Right renal pelvis (tissue), 4 donors: ENCODE measurements around the gene FXN. TPM values are rescaled to one million over a fixed set of nuclear protein-coding genes. Genes with fewer than 3 reads are reported as not detected.
"Not testable (repeated sequence)": the region's sequence is repeated elsewhere in the genome, so short reads cannot be mapped to it uniquely, and the experiment has no call there.

Experiments used
- DNase-seq, 4 donors: peaks; one replicate each; pipeline ENCODE4 v3.0.0-alpha.2; 2013; ENCODE audit warnings: low read depth in 4 of 4, low spot score in 3 of 4, missing footprints in 1 of 4
- polyA plus RNA-seq, 4 donors: library from polyadenylated mRNA; unstranded; fragments of 120-200 nt; gene quantifications; one replicate each; pipeline ENCODE4 v1.2.1, GENCODE V29; 2013; ENCODE audit not compliant: insufficient read length in 4 of 4

Gene FXN
- polyA plus RNA-seq: 10 to 100 TPM; 20.1 to 22.4 (median 21.4) TPM

DNA sequence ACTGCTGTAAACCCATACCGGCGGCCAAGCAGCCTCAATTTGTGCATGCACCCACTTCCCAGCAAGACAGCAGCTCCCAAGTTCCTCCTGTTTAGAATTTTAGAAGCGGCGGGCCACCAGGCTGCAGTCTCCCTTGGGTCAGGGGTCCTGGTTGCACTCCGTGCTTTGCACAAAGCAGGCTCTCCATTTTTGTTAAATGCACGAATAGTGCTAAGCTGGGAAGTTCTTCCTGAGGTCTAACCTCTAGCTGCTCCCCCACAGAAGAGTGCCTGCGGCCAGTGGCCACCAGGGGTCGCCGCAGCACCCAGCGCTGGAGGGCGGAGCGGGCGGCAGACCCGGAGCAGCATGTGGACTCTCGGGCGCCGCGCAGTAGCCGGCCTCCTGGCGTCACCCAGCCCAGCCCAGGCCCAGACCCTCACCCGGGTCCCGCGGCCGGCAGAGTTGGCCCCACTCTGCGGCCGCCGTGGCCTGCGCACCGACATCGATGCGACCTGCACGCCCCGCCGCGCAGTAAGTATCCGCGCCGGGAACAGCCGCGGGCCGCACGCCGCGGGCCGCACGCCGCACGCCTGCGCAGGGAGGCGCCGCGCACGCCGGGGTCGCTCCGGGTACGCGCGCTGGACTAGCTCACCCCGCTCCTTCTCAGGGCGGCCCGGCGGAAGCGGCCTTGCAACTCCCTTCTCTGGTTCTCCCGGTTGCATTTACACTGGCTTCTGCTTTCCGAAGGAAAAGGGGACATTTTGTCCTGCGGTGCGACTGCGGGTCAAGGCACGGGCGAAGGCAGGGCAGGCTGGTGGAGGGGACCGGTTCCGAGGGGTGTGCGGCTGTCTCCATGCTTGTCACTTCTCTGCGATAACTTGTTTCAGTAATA, at the start of gene FXN:
TSS of gene FXN (plus strand) at position 315 of the 871 bp plus-strand sequence. CDS start at position 346, 31 bp downstream.
- peak; percentile 59 to 85 (median 64) for DNase-seq

DNA sequence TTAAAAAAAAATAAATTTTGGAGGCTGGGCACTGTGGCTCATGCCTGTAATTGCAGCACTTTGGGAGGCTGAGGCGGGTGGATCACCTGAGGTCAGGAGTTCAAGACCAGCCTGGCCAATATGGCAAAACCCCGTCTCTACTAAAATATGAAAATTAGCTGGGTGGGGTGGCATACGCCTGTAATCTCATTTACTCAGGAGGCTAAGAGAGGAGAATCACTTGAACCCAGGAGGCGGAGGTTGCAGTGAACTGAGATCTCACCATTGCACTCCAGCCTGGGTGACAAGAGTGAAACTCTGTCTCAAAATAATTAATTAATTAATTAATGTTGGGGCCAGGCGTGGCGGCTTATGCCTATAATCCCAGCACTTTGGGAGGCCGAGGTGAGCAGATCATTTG, 48.6 kb upstream of the FXN start:
- not testable (repeated sequence) for DNase-seq

DNA sequence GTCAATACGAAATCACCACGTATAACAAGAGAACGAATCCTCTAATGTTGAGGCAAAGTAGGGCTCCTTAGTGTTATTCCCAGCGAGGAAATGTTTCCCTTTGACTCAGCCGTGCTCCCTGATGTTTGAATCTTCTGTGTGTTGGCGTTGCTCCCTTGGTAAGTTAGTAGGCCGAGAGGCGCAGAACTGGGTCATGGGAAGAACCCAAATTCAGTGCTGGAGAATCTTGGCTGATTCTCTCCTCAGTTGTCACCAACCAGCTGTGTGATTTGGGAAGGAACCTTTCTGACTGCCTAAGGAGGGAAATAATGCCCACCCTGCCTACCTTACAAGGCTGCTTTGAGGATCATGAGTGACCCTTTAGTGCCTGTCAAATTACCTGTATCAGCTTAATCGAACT, 44.1 kb upstream of the FXN start:
- no peak for DNase-seq

DNA sequence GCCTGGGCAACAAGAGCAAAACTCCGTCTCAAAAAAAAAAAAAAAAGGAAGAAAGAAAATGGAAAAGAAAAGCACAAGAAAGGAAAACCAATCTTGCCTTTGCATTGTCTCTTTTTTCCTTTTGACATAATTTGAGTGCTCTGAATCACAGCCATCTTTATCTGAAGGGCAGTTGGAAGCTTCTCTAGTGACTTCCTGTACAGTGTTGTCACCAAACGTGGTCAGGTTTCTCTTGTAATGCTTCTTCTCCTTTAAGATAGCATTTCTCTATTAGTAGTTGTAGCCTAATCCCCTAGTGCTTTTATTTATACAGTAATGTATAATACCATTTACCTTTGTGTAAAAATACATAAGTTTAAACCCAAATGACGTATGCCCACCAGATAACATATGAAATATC, 39.8 kb upstream of the FXN start:
- no peak for DNase-seq

DNA sequence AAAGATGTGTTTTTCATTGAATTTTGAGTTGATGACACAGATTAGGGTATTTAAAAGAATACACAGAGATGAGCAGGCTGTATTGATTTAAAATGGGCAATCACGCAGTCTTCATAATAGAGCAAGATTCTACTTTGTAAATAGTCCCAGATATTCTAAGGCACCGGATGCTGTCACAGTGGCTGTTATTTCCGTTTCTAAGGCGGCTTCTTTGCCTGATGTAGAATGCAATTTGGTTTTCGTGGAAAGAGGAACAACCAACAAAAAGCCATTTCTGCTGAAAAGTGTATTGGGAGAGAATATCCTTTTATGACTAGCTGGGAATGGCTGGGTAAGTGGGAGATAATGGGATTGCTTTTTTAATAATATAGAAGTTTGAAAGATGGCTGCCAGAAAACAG, 39.1 kb upstream of the FXN start:
- no peak for DNase-seq

DNA sequence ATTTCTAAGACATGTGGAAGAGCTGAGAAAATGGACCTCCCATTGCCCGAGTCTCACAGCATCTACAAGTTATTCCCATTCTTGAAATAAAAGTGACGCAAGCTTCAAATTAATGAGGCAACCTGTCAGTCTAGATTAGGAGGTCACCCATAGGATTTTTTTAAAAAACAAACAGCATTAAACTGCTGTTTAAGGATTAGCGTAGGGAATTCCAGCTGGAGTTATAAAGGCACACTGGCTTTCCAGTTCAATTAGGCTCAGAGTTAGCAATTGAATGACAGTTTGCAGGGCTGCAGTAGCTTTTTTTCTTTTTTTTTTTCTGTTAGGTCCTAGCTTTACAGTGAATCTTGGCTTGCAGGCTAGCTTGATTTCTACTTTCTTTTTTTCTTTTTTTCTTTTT, 37.9 kb upstream of the FXN start:
- DNase-seq: no peak

DNA sequence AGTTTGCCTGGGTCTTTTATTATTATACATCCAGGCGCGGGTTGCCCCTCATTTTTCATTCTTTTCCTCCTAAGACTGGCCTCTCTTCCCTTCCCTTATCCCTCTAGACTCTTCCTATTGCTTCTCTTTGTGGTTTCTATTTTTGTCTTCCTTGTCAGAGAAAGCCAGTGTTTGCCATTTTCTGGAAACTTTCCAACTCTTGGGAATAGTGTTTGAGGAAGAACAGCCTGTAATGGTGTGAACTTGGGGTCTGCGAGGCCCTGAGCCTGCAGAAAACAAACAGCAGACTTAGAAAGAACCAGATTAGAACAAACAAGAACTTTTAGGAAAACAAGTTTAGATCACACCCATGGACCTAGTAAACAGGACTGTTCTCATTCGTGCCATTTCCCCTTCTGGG, 37.2 kb upstream of the FXN start:
- no peak for DNase-seq

DNA sequence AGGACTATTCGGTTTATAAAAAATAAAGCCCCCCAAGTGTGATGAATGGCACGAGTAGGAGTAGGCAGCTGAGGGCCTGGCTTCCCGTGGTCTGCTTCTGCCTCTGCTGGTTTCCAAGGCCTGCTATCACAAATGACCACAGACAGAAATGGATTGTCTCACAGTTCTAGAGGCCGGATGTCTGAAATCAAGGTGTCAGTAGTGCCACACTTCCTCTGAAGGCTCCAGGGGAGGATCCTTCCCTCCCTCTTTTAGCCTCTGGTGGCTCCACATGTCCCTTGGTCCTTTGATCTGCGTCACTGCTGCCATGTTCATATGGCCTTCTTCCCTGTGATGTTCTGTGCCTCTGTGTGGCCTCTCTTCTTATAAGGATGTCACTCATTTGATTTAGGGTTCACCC, 36.7 kb upstream of the FXN start:
- no peak for DNase-seq

DNA sequence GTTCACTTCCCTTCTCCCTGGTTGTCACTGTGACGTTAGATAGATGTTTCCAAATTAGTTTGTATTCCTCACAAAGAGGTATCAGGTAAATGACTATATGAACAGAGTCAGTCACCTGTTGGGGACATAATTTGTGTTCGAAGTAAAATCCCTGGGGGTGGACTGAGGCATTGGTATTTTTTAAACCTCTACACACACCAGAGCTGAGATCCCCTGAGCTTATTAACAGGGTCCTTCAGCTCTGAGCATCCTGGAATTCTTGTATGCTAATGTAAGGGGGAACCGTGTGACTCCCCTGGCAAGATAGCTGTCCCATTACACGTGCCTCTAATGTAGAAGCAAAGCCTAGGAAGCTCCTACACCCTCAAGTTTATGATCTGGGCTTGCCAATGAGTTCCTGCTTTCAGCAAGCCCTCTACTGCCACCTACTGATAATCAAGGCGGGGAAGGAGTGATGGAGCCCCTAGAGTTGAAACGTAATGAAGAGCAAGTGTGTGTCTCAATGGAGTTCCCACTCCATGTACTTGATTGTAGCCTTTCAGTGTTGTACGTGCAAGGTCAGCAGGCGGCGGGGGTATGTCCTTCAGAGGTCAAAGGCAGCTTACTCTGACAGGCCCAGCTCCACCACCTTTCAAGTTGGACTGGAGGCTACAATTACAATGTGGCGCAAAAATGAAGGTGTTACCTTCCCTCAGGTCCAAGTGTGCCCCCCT, 36.0 kb upstream of the FXN start:
- DNase-seq: peak; percentile 48 to 65 (median 59)

DNA sequence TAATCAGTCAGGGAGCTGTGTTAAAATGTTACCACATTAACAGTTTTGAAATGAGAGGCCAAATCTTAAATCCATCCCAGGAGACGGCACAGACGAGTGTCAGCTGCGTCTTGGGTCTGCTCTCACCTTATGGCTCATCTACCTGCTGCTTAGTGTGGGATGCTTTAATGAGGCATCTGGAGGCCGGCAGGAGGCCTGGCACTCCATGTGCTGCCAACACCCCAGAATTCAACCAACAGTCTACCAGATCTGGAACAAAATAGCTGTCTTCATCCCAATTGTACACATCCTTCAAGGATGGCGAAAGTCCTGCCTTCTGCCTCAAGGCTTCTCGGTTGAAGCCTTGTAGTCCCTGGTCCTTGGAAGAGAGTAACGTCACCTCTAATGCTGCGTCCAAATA, 33.6 kb upstream of the FXN start:
- no peak for DNase-seq

DNA sequence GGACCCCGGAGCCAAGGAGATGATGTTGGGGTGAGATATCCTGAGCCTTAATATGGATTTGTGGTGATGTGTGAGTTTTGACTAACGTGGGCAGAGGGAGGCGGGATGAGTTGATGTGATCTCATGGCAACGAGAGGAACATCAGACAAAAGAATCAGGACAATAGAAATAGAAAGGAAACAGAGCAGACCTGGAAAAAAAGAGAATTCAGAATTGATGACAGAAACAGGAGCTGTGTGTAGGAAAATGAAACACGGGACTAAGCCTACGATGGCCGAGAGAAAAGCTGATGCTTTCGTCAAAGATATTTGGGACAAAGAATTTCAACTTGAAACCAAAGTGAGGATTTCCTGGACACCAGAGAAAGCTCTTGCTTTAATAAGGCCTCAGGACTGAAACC, 32.5 kb upstream of the FXN start:
- no peak for DNase-seq

DNA sequence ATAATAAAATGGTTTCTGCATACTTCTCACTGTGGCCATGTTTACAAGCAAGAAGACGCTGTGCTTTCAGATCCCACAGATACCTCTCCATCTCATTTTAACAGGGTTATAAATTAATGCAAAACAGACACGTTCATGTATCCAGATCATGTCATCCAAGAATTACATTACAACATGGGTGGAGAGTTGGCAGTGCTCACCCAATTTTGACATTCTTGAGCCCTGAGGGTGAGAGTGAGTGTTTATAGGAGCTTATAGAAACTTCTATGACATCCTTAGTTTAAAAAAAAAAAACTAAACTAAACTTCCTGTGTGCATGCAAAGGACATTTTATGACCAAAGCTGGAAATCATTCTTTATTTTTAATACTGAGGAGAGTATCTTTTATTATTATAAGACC, 30.7 kb upstream of the FXN start:
- no peak for DNase-seq

DNA sequence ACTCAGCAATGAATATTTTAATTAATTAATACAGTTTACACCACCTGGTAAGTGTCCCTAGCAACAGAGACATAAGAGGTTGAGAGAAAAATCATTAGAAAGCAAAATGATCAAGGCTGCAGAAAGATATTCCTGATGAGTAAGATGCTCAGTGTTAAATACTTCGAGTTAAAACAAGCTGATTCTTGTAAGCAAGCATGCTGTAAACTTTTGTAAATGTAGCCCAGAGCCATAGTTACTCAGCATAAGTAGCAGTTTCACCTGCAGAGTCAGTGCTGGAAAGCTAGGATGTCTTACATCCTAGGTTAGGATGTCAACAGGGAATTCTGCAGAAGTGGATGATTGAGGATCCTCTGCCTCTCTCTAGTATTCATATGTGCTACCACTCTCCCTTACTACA, 25.8 kb upstream of the FXN start:
- DNase-seq: no peak

DNA sequence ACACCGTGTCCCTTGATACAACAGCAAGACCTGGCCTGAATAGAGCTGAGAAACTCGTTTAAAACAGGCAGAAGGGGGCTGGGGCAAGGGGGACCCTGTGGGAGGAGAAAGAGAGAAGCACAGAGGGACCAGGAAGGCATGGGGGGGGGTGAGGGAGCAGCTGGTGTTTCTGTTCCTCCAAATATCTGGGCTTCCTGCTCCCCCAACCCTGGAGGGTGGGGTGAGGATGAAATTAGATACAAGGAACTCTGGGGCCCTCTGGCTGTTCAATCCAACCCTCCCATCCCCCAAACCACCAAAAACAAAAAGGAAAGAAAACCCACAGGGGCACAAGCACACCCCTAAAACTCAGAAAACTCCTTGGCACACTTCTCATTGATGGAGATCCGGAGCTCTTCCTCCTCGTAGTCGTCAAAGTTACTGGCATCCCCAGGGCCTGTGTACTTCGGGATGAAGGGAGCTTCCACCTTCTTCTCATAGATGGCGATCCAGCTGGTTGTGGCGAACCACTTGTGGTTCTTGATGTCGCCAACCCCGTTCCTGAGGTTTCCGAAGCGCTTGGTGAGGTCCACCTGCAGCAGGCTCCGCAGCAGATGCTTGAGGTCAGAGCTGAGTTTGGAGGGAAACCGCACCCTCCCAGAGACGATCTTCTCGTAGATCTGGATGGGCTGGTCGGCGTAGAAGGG, 22.7 kb upstream of the FXN start:
- no peak for DNase-seq

DNA sequence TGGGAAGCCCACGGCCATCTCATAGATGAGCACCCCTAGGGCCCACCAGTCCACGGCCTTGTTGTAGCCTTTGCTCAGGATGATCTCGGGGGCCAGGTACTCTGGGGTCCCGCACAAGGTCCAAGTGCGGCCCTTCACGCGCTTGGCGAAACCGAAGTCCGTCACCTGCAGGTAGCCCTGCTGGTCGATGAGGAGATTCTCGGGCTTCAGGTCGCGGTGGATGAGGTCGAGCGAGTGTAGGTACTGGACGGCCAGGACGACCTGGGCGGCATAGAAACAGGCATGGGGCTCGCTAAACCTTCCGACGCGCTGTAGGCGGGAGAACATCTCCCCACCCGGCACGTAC, 22.2 kb upstream of the FXN start:
- no peak for DNase-seq

DNA sequence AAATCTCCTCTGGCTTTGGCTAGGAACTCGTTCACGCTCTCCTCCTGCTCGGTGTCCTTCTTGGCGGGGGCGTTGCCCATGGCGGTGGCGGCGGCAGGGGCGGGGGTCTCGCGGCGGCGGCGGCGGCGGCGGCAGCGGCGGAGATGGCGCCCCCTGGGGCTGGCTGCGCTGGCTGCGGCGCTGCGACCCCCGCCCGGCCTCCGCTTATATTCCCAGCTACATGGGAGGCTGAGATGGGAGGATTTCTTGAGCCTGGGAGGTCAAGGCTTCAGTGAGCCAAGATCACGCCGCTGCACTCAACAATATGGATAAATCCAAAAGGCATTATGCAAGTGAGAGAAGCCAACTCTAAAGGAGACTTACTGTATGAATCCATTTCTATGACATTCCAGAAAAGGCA, 21.5 kb upstream of the FXN start, which contains the start of gene PRKACG:
TSS of gene PRKACG (minus strand) at position 101 of the 400 bp plus-strand sequence. CDS start at position 80, 21 bp downstream.
- DNase-seq: no peak

DNA sequence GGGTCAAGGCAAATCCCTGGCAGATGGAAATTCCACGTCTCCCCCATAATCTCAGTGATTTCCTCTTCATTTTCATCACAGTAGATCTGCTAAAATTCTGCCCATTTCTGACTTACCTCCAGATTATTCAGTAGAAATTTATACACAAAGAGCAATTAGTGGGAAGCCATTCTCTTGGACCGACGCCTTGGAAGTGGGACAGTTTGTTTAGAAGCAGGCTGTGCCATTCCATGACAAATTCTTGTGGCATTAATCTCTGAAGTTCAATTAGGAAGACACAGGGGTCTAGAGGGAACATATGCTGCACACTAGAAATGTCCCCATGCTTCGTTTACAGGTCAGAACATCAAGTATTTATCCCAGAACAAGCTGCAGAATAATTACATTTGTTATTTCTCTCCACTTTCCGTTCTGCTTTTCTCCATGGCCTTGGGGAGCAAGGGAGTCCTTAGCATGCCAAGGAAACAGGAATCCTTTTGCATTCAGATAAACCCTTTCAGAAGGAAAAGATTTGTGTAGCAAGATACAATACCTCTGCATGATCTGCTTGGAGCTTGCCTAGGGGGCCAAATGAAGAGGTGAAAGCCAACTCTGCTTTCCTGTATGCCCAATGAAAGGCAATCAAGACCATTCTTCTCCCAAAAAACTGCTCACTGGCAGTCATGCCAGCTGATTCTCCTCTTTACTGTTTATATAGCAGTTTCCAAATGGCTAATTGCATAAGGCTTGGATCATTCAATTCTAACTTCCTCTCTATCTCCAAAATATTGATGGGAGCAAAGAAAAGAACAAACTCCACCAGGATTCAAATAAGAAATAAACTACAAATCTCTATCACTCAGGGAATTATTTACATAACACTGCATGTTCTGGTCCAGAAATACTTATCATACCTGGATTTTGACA, 19.1 kb upstream of the FXN start:
- no peak for DNase-seq

DNA sequence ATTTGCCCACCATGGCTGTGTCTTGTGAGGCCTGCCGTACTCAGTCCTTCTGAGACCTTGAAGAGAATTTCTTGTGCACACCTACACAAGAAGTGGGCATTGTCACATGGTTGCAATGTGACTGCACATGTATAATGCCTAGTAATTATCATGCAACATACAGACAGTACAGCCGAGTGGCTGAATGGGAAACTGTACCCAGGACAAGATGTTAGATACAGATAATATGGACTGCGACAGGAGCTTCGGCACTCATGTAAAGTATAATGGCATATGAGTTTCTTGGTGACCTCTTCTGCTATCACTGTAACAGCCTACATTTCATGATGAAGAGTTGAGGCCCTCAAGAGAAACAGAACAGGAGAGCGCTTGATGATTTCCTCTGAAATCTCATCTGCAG, 16.8 kb upstream of the FXN start:
- DNase-seq: no peak

DNA sequence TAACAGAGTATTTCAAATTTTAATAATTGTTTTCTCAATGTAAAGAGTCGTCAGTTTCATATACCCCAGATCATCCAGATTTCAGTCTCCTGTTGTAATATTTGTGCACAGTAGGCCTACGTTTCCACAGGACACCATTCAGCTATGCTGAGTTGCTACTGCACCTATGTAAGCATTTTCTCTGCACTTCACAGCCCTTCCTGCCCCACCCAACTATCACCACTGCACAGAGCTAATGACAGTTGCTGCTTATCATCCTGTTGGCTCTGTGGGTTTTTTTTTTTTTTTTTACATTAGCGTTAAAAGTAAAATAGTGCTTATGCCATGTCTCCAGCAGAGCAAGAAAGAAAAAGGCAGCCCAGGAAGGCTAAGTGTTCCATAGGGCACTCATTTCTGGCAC, 15.7 kb upstream of the FXN start:
- no peak for DNase-seq
